OCI-M1 (cell line): Measurements from ENCODE around the gene USP24.
A peak's percentile ranks its signal among the peaks of the same experiment; 100 is the strongest.

Experiments used
- DNase-seq: peaks from one replicate; lab custom pipeline; 2025; lab: John Stamatoyannopoulos, UW

Gene USP24

GRCh38 chr1:55055084-55055882, 159.9 kb downstream of the USP24 start:
- no peak for DNase-seq

- DNase-seq, result no peak
Observed at GRCh38 chr1:55054396-55054795, 160.8 kb downstream of the USP24 start.

DNA sequence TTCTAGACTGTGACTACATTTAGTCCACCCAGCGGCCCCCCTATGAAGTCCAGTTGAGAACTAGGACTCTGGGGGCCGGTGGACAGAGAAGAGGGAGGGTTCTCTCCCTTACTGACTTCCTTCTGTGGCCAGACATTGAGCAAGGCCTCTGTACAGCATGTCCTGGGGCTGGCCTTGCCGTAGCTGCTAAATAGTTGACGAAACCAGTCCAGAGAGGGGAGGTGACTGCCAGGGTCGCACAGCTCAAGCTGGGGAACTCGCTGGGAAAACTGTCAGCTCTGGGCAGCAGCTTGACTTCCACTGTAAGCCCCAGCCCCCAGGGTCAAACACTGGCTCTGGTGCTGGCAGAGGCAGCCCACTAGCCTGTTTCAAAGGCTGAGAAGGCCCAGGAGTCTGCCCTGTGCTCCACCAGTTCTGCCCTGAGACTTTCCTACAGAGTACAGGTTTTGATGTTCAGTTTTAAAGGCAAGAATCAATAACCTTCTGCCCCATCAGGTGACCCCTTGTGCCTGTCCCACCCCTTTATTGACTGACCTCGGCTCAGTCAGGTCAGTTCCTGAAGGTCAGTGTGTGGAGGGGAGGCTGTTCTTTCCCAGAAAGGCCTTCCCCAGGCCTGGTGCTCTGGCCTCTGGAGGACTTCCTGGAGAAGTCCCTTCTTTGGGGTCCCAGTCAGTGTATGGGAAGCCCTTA, 161.8 kb downstream of the USP24 start:
- no peak for DNase-seq

DNA sequence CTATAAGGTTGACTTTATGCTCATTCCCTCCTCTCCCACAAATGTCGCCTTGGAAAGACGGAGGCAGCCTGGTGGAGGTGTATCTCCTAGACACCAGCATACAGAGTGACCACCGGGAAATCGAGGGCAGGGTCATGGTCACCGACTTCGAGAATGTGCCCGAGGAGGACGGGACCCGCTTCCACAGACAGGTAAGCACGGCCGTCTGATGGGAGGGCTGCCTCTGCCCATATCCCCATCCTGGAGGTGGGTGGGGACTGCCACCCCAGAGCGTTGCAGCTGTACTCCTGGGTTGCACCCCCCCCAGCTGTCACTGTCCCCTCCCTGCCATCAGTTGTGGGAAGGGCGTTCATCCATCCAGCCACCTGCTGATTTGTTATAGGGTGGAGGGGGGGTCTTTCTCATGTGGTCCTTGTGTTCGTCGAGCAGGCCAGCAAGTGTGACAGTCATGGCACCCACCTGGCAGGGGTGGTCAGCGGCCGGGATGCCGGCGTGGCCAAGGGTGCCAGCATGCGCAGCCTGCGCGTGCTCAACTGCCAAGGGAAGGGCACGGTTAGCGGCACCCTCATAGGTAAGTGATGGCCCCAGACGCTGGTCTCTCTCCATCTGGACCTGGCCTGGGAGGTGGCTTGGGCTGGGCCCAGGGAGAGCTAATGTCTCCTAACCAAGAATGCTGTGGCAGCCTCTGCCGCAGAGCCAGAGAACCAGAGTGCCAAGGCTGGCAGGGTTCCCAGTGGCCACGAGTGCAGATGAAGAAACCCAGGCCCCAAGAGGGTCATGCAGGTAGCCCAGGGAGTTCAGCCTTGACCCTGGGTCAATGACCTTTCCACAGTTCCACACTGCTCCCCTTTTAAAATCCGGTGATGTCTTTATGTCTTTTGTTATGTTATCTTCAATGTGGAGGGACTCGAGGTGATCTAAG, 162.7 kb downstream of the USP24 start:
- DNase-seq, result no peak

DNA sequence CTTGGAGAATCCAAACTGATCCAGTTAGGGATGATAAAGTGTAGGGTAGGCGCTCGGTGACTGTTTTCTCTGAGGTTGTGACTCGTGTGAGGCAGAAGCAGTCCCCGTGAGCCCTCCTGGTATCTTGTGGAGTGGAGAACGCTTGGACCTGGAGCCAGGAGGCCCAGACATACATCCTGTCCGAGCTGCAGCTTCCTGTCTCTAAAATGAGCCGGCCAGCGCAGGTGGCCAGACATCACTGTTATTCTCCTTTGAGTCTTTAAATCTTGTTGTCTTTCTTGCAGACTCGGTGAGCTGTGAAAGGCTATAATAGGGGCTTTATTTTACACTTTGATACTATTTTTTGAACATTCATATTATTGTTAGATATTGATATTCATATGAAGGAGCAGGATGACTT, 163.5 kb downstream of the USP24 start:
- no peak for DNase-seq

DNA sequence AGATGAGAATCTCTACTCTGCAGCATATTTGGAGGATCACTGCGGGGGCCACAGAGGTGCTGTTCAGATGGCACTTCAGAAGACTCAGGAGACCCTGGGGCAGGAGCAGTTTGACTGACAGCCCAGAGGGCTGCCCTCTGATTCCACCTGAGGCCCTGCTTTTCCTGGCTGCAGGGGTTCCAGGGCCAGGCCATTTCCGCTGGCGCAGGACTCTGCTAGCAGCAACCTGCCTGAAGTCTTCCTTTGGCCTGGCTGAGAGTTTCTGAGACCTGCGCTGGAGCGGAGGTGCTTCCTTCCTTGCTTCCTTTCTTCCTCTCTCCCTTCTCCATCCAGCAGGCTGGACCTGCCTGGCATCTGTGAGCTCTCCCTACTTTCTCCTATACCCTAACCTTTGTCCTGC, 164.0 kb downstream of the USP24 start:
- DNase-seq, result no peak

DNA sequence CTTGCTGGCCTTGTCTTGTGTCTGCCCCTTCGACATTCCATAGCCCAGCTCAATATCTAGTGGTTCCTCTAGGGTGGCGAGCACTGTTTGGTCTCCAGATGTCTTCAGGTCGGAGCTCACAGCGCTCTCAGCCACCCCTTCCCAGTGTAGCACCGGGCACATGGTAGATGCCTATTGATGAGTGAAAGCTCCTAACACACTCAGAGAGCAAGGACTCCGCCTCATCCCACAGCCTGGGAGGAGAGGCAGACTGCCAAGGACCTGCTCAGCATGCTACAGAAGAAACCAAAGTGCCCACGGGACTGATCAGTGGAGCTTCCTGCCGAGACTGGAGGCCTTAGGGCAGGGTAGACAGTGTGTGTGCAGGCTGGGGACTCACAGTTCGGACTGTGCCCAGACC, 164.9 kb downstream of the USP24 start:
- DNase-seq, result no peak

- no peak for DNase-seq
Observed at GRCh38 chr1:55049914-55050278, 165.3 kb downstream of the USP24 start.

GRCh38 chr1:55049271-55049913, 165.8 kb downstream of the USP24 start:
- DNase-seq, result no peak

GRCh38 chr1:55048453-55049270, 166.5 kb downstream of the USP24 start:
- DNase-seq, result no peak

GRCh38 chr1:55047611-55048010, 167.6 kb downstream of the USP24 start:
- DNase-seq, result no peak

GRCh38 chr1:55046871-55047270, 168.3 kb downstream of the USP24 start:
- no peak for DNase-seq

- no peak for DNase-seq
Observed at GRCh38 chr1:55045430-55045829, 169.7 kb downstream of the USP24 start.

- no peak for DNase-seq
Observed at GRCh38 chr1:55044617-55045397, 170.4 kb downstream of the USP24 start.

DNA sequence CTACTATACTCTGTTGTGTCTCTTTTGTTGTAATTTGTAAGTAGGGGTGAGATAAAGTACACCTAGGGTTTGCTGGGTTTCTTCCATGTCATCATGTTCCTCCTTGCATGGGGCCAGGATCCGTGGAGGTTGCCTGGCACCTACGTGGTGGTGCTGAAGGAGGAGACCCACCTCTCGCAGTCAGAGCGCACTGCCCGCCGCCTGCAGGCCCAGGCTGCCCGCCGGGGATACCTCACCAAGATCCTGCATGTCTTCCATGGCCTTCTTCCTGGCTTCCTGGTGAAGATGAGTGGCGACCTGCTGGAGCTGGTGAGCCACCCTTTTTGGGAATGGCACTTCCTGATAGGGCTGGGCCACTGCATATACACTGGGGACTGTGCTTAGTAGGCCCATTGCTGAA, 171.4 kb downstream of the USP24 start:
- DNase-seq, result no peak

DNA sequence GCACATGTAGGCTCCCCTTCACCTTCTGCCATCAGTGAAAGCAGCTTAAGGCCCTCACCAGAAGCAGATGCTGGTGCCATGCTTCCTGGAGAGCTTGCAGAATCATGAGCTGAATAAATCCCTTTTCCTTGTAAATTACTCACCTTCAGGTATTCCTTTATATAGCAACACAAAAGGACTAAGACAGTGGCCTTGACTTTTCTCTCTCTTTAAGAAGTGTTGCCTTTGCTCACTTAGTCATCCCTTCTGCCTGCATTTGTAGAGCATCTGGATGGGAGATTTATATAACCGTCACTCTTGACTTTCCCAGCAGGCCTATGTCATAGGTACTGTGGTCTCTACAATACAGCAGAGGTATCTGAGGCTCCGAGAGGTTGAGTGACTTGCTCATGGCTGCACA, 172.2 kb downstream of the USP24 start:
- DNase-seq, result no peak

DNA sequence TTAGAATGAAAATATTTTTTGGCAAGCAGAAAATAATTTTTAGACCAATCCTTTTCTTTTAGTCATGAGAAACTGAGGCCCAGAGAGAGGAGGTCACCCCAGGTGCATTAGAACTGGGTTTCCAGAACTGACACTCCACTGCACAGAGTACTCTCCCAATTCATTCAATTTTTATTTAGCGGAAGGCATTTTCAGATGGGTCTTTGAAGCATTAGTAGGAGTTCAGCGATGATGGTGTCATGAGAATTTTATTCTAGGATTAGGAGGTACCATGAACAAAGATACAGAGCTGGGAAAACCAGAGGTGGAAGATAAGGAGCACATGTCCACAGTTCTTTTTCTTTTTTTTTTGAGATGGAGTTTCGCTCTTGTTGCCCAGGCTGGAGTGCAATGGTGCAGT, 173.6 kb downstream of the USP24 start:
- no peak for DNase-seq

DNA sequence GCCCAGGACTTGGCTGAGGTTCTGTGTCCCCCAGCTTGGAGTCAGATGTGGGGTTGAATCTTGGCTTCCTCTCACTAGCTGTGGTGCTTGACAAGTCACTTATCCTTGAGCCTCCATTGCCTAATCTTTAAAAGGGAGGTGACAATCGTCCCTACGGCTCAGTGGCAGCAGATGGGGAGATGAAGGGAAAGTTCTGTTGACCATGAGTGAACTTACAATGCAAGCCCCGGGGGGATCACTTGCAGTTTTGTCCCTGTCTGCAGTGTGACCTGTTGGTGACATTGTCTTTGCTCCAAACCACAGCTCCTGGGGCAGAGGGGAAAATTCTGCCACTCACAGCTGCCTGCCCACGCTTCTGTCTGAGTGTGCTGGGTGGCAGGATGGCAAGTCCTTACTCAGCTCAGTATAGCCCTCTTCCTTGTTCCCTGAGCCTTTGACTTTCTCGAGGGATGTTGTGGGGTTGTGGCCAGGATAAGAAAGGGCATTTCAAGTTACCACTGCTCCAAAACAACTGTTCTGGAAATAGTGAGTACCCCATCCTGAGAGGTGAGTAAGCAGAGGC, 174.2 kb downstream of the USP24 start:
- peak; percentile 26 for DNase-seq

GRCh38 chr1:55040083-55040932, 174.9 kb downstream of the USP24 start:
- DNase-seq, result peak; percentile 34
